Liver (tissue), 9 donors: ENCODE results near the gene CCNY. TPM values are rescaled to one million over a fixed set of nuclear protein-coding genes. Genes with fewer than 3 reads are reported as not detected.
A peak's percentile ranks its signal among the peaks of the same experiment; 100 is the strongest.

Source experiments
- DNase-seq: peaks from one replicate; pipeline ENCODE4 v3.0.0-alpha.2; 2017; ENCODE audit warnings: low spot score
- H3K27ac ChIP-seq, 2 donors: one replicate each; pipeline ENCODE4 v1.7.0; 2013; ENCODE audit warnings: inconsistent platforms in 2 of 2, low read length in 2 of 2, control low read depth in 1 of 2, low read depth in 1 of 2, mild to moderate bottlenecking in 1 of 2
- H3K27me3 ChIP-seq, 4 donors: one replicate each; pipeline versions ENCODE4 v1.6.1 to v1.7.0; 2013; ENCODE audit warnings: low read length in 3 of 4, inconsistent platforms in 1 of 4, mild to moderate bottlenecking in 1 of 4, moderate library complexity in 1 of 4; ENCODE audit not compliant: control insufficient read depth in 4 of 4, insufficient read depth in 4 of 4
- H3K36me3 ChIP-seq, 4 donors: one replicate each; pipeline versions ENCODE4 v1.6.1 to v1.7.0; 2013; ENCODE audit warnings: low read length in 3 of 4, mild to moderate bottlenecking in 3 of 4, low read depth in 1 of 4, moderate library complexity in 1 of 4; ENCODE audit not compliant: control insufficient read depth in 4 of 4, insufficient read depth in 3 of 4
- H3K4me1 ChIP-seq, 4 donors: one replicate each; pipeline versions ENCODE4 v1.6.1 to v1.7.0; 2013; ENCODE audit warnings: low read length in 3 of 4, mild to moderate bottlenecking in 3 of 4, moderate library complexity in 1 of 4; ENCODE audit not compliant: control insufficient read depth in 4 of 4, insufficient read depth in 4 of 4
- H3K4me3 ChIP-seq, 3 donors: one replicate each; pipeline versions ENCODE4 v1.6.1 to v1.7.0; 2013; ENCODE audit warnings: low read length in 3 of 3, control low read depth in 1 of 3, low read depth in 1 of 3, mild to moderate bottlenecking in 1 of 3
- H3K9ac ChIP-seq, 2 donors: one replicate each; pipeline ENCODE4 v1.7.0; 2013; ENCODE audit warnings: low read length in 2 of 2, mild to moderate bottlenecking in 2 of 2, moderate library complexity in 2 of 2, control low read depth in 1 of 2, low read depth in 1 of 2
- H3K9me3 ChIP-seq, 4 donors: one replicate each; pipeline versions ENCODE4 v1.6.1 to v1.7.0; 2013; ENCODE audit warnings: low read length in 3 of 4; ENCODE audit not compliant: control insufficient read depth in 4 of 4
- EGR1 ChIP-seq, 2 donors: IDR thresholded peaks; 2 replicates each; pipeline ENCODE4 v1.6.1; 2016 to 2018; ENCODE audit warnings: antibody characterized with exemption in 2 of 2, low read depth in 2 of 2
- FOXA1 ChIP-seq: IDR thresholded peaks from 2 replicates; pipeline ENCODE4 v1.6.1; 2016; ENCODE audit warnings: antibody characterized with exemption
- FOXA2 ChIP-seq: IDR thresholded peaks from 2 replicates; pipeline ENCODE4 v1.6.1; 2016; ENCODE audit warnings: antibody characterized with exemption
- GABPA ChIP-seq, 2 donors: IDR thresholded peaks in 1 of 2; conservative IDR thresholded peaks in 1 of 2; 2 replicates each; pipeline ENCODE4 v1.6.1; 2016; ENCODE audit warnings: antibody characterized with exemption in 2 of 2, mild to moderate bottlenecking in 1 of 2, moderate library complexity in 1 of 2
- HNF4G ChIP-seq: IDR thresholded peaks from 2 replicates; pipeline ENCODE4 v1.6.1; 2016; ENCODE audit warnings: antibody characterized with exemption
- JUND ChIP-seq, 2 donors: IDR thresholded peaks; 2 replicates each; pipeline ENCODE4 v1.6.1; 2016; ENCODE audit warnings: antibody characterized with exemption in 2 of 2
- NR2F2 ChIP-seq: IDR thresholded peaks from 2 replicates; pipeline ENCODE4 v1.6.1; 2016; ENCODE audit warnings: antibody characterized with exemption
- RAD21 ChIP-seq, 2 donors: IDR thresholded peaks; 2 replicates each; pipeline ENCODE4 v1.6.1; 2016; ENCODE audit warnings: antibody characterized with exemption in 2 of 2, mild to moderate bottlenecking in 2 of 2
- TAF1 ChIP-seq: conservative IDR thresholded peaks from 2 replicates; pipeline ENCODE4 v1.6.1; 2016; ENCODE audit warnings: antibody characterized with exemption, mild to moderate bottlenecking
- WGBS: extraction: QIAGEN DNeasy Blood & Tissue Kit; methylation state at CpG from one replicate; pipeline ENCODE4 v1.1.7; 2013; 5-methylcytosine and 5-hydroxymethylcytosine counted together
- polyA plus RNA-seq, 2 donors: library from polyadenylated mRNA; stranded (reverse) in 1 of 2; unstranded in 1 of 2; fragments of 200-250 nt in 1 of 2; fragments of >200 nt in 1 of 2; fragmentation: Nextera tagmentation in 1 of 2; extraction: Ambion mirVana in 1 of 2; gene quantifications; one replicate each; pipeline versions ENCODE4 v1.2.1 to v1.2.3, GENCODE V29; 2013 to 2015
- total RNA-seq, 2 donors: library from RNA; depleted of rRNA; stranded (reverse); fragments of >200 nt; gene quantifications; one replicate each; pipeline ENCODE4 v1.2.3, GENCODE V29; 2014
- TF ChIP-seq, protein P1 (sequence below): IDR thresholded peaks from 2 replicates; pipeline ENCODE4 v1.6.1; 2016; ENCODE audit warnings: antibody characterized with exemption
- TF ChIP-seq, protein P2 (sequence below): IDR thresholded peaks from 2 replicates; pipeline ENCODE4 v1.6.1; 2016; ENCODE audit warnings: antibody characterized with exemption
- TF ChIP-seq, protein P3 (sequence below): fragments of 150-350 bp; IDR thresholded peaks from 2 replicates; pipeline ENCODE4 v1.5.1; 2017; ENCODE audit warnings: improper control_type of control experiment, low read depth, low read length; ENCODE audit not compliant: missing input control
- TF ChIP-seq, protein P4 (sequence below): IDR thresholded peaks from 2 replicates; pipeline ENCODE4 v1.6.1; 2016; ENCODE audit warnings: antibody characterized with exemption
- TF ChIP-seq, protein P5 (sequence below): IDR thresholded peaks from 2 replicates; pipeline ENCODE4 v1.6.1; 2016; ENCODE audit warnings: antibody characterized with exemption, mild to moderate bottlenecking
- donor health status: healthy.
- donor health status: healthy.
- donor health status: healthy.
- donor health status: healthy.
- donor health status: healthy.

CCNY gene
- total and polyA plus RNA-seq, 4 donors = 17.6 to 38.4 (median 21.8) TPM

DNA sequence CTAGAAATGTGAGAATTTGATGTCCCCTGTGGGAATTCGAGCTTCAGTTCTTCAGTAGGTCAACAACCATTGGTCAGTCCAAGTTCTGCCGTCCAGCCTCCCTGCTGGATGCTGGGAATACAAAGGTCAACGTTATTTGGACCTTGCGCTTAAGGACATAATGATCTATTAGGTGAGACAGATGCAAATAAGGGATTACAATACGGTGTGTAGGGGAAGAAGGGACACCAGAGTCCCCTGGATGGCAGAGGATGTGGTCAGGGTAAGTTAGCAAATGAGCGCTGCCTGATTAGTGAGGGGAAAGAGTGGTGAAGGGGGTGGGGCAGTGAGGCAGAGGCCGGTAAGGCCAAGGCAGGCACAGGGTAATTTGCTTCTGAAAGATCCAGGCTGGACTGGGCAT, 16.2 kb downstream of the CCNY start (continued):
- no peak for TF ChIP-seq EGR1 (IDR thresholded peaks at IDR 0.05; ENCODE audit: low read depth in 2 of 2)
- TF ChIP-seq, protein P1, sequence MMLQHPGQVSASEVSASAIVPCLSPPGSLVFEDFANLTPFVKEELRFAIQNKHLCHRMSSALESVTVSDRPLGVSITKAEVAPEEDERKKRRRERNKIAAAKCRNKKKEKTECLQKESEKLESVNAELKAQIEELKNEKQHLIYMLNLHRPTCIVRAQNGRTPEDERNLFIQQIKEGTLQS = peak; percentile 28
- peak; percentile 78 for TF ChIP-seq FOXA1

DNA sequence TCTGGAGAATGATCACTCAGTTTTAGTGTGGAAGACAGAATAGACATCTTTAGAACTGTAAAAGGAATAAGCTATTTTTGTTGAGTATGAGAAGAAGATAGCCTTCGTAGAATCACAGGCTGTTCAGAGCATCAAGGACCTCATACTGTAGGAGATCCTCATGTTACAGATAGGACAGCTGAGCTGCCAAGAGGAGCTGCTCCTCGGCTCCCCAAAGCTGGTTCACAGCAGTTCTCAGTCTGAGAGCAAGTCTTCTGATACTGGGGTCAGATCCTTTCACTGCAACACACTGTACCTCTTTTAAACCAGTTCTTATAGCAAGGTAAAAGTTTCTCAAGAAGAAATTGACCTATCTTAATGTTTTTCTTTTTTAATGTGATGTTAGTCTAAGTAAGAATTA, 17.1 kb downstream of the CCNY start:
- no peaks in the 10 kb centered on the region for H3K9me3 ChIP-seq
- no peak overlapping the region for H3K9ac ChIP-seq
- peaks cover 16 to 35% (median 16%) of the 10 kb centered on the region in 4 donors for H3K4me1 ChIP-seq
- H3K36me3 ChIP-seq = no peaks in the 10 kb centered on the region
- H3K27ac ChIP-seq = no peak overlapping the region
- no peak overlapping the region for H3K4me3 ChIP-seq
- DNase-seq = no peak
- 95% methylated on average over 2 of the region's 2 CpGs for WGBS
- TF ChIP-seq TAF1 = no peak
- TF ChIP-seq, protein P2, sequence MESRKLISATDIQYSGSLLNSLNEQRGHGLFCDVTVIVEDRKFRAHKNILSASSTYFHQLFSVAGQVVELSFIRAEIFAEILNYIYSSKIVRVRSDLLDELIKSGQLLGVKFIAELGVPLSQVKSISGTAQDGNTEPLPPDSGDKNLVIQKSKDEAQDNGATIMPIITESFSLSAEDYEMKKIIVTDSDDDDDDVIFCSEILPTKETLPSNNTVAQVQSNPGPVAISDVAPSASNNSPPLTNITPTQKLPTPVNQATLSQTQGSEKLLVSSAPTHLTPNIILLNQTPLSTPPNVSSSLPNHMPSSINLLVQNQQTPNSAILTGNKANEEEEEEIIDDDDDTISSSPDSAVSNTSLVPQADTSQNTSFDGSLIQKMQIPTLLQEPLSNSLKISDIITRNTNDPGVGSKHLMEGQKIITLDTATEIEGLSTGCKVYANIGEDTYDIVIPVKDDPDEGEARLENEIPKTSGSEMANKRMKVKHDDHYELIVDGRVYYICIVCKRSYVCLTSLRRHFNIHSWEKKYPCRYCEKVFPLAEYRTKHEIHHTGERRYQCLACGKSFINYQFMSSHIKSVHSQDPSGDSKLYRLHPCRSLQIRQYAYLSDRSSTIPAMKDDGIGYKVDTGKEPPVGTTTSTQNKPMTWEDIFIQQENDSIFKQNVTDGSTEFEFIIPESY = no peak
- no peak for TF ChIP-seq EGR1 (IDR thresholded peaks at IDR 0.05; ENCODE audit: low read depth in 2 of 2)
- no peak for TF ChIP-seq NR2F2
- TF ChIP-seq FOXA1 = no peak
- TF ChIP-seq, protein P3, sequence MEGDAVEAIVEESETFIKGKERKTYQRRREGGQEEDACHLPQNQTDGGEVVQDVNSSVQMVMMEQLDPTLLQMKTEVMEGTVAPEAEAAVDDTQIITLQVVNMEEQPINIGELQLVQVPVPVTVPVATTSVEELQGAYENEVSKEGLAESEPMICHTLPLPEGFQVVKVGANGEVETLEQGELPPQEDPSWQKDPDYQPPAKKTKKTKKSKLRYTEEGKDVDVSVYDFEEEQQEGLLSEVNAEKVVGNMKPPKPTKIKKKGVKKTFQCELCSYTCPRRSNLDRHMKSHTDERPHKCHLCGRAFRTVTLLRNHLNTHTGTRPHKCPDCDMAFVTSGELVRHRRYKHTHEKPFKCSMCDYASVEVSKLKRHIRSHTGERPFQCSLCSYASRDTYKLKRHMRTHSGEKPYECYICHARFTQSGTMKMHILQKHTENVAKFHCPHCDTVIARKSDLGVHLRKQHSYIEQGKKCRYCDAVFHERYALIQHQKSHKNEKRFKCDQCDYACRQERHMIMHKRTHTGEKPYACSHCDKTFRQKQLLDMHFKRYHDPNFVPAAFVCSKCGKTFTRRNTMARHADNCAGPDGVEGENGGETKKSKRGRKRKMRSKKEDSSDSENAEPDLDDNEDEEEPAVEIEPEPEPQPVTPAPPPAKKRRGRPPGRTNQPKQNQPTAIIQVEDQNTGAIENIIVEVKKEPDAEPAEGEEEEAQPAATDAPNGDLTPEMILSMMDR = no peak
- TF ChIP-seq JUND (IDR thresholded peaks at IDR 0.05) = no peak
- TF ChIP-seq, protein P1 = no peak
- TF ChIP-seq FOXA2 = no peak
- no peak for TF ChIP-seq HNF4G
- TF ChIP-seq, protein P4, sequence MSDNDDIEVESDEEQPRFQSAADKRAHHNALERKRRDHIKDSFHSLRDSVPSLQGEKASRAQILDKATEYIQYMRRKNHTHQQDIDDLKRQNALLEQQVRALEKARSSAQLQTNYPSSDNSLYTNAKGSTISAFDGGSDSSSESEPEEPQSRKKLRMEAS = no peak
- TF ChIP-seq, protein P5, sequence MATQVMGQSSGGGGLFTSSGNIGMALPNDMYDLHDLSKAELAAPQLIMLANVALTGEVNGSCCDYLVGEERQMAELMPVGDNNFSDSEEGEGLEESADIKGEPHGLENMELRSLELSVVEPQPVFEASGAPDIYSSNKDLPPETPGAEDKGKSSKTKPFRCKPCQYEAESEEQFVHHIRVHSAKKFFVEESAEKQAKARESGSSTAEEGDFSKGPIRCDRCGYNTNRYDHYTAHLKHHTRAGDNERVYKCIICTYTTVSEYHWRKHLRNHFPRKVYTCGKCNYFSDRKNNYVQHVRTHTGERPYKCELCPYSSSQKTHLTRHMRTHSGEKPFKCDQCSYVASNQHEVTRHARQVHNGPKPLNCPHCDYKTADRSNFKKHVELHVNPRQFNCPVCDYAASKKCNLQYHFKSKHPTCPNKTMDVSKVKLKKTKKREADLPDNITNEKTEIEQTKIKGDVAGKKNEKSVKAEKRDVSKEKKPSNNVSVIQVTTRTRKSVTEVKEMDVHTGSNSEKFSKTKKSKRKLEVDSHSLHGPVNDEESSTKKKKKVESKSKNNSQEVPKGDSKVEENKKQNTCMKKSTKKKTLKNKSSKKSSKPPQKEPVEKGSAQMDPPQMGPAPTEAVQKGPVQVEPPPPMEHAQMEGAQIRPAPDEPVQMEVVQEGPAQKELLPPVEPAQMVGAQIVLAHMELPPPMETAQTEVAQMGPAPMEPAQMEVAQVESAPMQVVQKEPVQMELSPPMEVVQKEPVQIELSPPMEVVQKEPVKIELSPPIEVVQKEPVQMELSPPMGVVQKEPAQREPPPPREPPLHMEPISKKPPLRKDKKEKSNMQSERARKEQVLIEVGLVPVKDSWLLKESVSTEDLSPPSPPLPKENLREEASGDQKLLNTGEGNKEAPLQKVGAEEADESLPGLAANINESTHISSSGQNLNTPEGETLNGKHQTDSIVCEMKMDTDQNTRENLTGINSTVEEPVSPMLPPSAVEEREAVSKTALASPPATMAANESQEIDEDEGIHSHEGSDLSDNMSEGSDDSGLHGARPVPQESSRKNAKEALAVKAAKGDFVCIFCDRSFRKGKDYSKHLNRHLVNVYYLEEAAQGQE = no peak
- no peak for TF ChIP-seq RAD21 (IDR thresholded peaks at IDR 0.05)
- TF ChIP-seq GABPA (IDR thresholded peaks at IDR 0.05 in 1 of 2, conservative IDR thresholded peaks at IDR 0.05 in 1 of 2) = no peak
- H3K27me3 ChIP-seq = no peaks in the 10 kb centered on the region
